Inflammatory macrophage (primary cell): ENCODE data around the gene ANXA6.

Source experiments
- DNase-seq, 2 donors: peaks; one replicate each; pipeline ENCODE4 v3.0.0-alpha.2; 2020 to 2022

The ANXA6 gene

GRCh38 chr5:151126199-151126645 is 31.4 kb downstream of the ANXA6 start:
- DNase-seq = peak; percentile 64 to 79

GRCh38 chr5:151125421-151125820 is 32.2 kb downstream of the ANXA6 start:
- peak; percentile 75 to 80 for DNase-seq

- no peak for DNase-seq
These were observed 33.5 kb downstream of the ANXA6 start for GRCh38 chr5:151123897-151124751.

GRCh38 chr5:151122828-151123227 is 34.8 kb downstream of the ANXA6 start:
- no peak for DNase-seq

- DNase-seq = no peak
These were observed 35.9 kb downstream of the ANXA6 start for GRCh38 chr5:151121665-151122064.

GRCh38 chr5:151121095-151121494 is 36.5 kb downstream of the ANXA6 start:
- DNase-seq = no peak

- no peak for DNase-seq
These were observed 38.5 kb downstream of the ANXA6 start for GRCh38 chr5:151118913-151119575.

GRCh38 chr5:151115272-151115905 is 42.2 kb downstream of the ANXA6 start:
- DNase-seq = peak; percentile 65 to 69

- no peak for DNase-seq
These were observed 43.9 kb downstream of the ANXA6 start for GRCh38 chr5:151113651-151114050.

- DNase-seq = no peak
These were observed 46.6 kb downstream of the ANXA6 start for GRCh38 chr5:151110992-151111391.

GRCh38 chr5:151110122-151110681 is 47.4 kb downstream of the ANXA6 start:
- no peak for DNase-seq

GRCh38 chr5:151108566-151108965 is 49.0 kb downstream of the ANXA6 start:
- no peak for DNase-seq

GRCh38 chr5:151107738-151108520 is 49.6 kb downstream of the ANXA6 start:
- no peak for DNase-seq

GRCh38 chr5:151107084-151107483 is 50.5 kb downstream of the ANXA6 start:
- DNase-seq = no peak

- DNase-seq = no peak
These were observed 51.1 kb downstream of the ANXA6 start for GRCh38 chr5:151106509-151106908.

GRCh38 chr5:151106043-151106442 is 51.5 kb downstream of the ANXA6 start:
- DNase-seq = no peak

- DNase-seq = no peak
These were observed 52.0 kb downstream of the ANXA6 start for GRCh38 chr5:151105561-151105960.

GRCh38 chr5:151104795-151105194 is 52.8 kb downstream of the ANXA6 start:
- no peak for DNase-seq

GRCh38 chr5:151101746-151102145 is 55.8 kb downstream of the ANXA6 start:
- DNase-seq = no peak

GRCh38 chr5:151101151-151101550 is 56.4 kb downstream of the ANXA6 start:
- DNase-seq = no peak

GRCh38 chr5:151100681-151101080 is 56.9 kb downstream of the ANXA6 start:
- DNase-seq = no peak

GRCh38 chr5:151098768-151099121 is 58.8 kb downstream of the ANXA6 start:
- DNase-seq = no peak
